HG03439 (cell line): ENCODE measurements around the gene MTUS2.
"Not testable (repeated sequence)": the region's sequence is repeated elsewhere in the genome, so short reads cannot be mapped to it uniquely, and the experiment has no call there.

Experiments used
- ATAC-seq: cut with Tn5 transposase; IDR thresholded peaks from one replicate; pipeline ENCODE4 v1.9.1; 2021; ENCODE audit warnings: mild to moderate bottlenecking, moderate library complexity; ENCODE audit not compliant: unreplicated experiment

MTUS2 gene

GRCh38 chr13:28955264-28955966 is 135.3 kb downstream of the MTUS2 start:
- no peak for ATAC-seq

DNA sequence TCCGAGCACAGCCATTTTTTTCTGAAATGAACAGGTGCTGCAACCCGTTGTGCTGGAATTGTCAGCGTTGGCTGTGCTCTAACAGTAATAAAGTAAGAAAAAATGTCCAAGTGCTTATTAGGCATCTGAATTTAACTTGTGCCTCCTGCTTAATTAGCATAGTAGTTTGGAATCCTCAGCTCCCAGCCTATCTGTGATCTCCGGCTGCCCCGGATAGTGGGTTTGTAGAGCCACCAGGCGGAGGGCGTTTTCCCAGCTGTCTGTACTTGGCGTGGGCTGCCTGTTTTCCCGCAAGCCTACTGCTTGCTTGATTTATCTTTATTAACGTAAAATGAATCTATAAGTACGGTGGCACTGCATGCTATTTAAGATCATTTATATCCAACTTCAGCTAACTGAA is 137.9 kb downstream of the MTUS2 start:
- no peak for ATAC-seq

- ATAC-seq, result no peak
Measured at GRCh38 chr13:28958441-28958840, 138.3 kb downstream of the MTUS2 start.

GRCh38 chr13:28964052-28964451 is 143.9 kb downstream of the MTUS2 start:
- no peak for ATAC-seq

DNA sequence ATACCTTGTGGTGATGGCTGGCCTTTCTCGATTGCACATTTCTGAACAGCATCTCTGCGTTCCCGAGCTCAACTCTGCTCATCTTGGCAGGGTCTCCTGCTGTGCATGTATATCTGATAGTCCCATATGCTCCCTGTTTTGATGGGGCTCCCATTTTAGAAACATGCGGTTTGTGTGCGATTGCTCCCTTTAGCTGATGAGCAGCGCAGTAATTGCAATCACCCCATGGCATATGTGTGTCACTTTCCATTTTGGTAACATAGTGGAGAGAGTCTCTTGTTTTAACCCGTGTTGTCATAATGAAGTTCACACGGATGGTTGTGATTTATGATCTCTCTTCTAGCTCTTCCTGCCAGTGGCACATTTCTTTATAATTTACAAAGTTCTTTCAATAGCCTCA is 144.7 kb downstream of the MTUS2 start:
- ATAC-seq, result no peak

GRCh38 chr13:28967029-28967915 is 147.1 kb downstream of the MTUS2 start:
- no peak for ATAC-seq

- ATAC-seq, result no peak
Measured at GRCh38 chr13:28976195-28976594, 156.1 kb downstream of the MTUS2 start.

- ATAC-seq, result no peak
Measured at GRCh38 chr13:28976636-28977035, 156.5 kb downstream of the MTUS2 start.

- ATAC-seq, result no peak
Measured at GRCh38 chr13:28978574-28978973, 158.4 kb downstream of the MTUS2 start.

DNA sequence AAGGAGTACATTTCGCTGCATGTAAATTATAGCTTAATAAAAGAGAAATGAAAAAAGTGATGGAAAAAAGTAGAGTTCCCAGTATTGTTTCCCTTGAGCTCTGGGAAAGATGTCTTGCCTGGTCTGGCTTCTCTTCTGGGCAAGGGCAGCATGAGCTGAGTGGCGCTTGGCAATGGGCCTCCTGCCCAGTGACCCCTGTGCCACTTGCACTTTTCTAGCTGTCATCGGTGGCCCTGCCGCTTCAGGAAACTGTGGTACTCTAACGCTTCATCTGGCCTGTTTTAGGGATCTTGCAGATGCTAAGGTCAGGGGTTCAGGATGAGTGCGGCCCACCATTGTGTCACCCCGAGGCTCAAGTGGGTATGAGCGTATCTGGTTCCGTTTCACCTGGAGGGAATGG is 161.4 kb downstream of the MTUS2 start:
- no peak for ATAC-seq

GRCh38 chr13:28983641-28984040 is 163.5 kb downstream of the MTUS2 start:
- ATAC-seq, result no peak

DNA sequence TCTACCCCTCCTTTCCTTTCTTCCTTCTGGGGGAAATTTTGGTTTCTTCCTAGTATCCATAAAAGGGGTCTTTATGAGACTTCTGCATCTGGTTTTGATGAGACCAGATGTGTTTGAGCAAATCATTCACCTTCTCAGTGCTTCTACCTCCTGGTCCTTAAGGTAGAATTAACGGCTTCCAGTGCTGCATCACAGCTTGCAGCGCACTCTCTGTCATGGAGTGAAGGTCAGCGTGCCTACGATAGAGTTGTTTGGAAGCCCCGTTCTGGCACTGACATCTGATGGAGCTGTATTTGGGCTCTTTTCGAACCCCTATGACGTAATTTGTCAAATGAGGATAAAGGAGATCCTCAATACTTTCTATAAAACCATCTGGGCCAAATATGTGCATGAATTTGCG is 164.2 kb downstream of the MTUS2 start:
- no peak for ATAC-seq

GRCh38 chr13:28984825-28985224 is 164.7 kb downstream of the MTUS2 start:
- no peak for ATAC-seq

GRCh38 chr13:28990378-28990777 is 170.2 kb downstream of the MTUS2 start:
- ATAC-seq, result not testable (repeated sequence)

DNA sequence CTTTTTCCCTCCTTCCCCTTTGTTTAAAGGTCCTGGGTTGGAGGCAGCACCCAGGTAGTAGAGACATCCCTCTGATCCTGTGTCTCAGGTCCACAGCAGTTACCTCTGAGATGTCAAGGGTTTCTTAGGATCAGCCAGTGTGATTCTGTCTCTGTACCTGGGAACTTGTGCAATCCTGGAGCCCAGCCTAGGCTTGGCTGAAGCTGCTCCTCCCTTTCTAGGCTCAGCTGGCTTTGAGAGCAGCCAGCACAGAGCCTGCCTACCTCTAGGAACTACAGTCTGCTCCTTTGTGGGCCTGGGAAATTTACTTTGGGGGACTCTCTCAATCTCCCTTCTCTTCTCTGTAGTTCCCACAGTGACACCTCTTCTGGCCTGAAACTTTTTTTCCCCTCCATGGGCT is 171.6 kb downstream of the MTUS2 start:
- ATAC-seq, result no peak

- no peak for ATAC-seq
Measured at GRCh38 chr13:29000826-29001225, 180.7 kb downstream of the MTUS2 start.

- no peak for ATAC-seq
Measured at GRCh38 chr13:29005035-29005762, 185.1 kb downstream of the MTUS2 start.

DNA sequence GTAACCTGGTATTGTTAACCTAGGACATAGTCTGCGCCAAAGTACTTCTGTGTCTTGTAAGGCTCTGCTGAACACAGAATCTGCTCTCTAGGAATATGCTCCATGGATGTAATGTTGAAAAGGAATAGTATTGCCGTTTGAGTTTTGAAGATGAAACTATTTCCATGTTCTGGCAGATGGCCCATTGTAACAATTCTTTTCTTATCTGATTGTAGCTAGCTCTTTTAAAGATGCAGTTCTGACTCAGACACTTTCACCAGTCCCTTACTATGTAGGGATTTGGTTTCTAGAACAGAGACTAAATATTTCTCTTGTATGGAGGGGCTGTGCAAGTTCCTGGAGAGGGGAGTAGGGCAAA is 185.6 kb downstream of the MTUS2 start:
- ATAC-seq, result no peak

- ATAC-seq, result no peak
Measured at GRCh38 chr13:29006359-29006850, 186.3 kb downstream of the MTUS2 start.

GRCh38 chr13:29008296-29008695 is 188.2 kb downstream of the MTUS2 start:
- no peak for ATAC-seq

DNA sequence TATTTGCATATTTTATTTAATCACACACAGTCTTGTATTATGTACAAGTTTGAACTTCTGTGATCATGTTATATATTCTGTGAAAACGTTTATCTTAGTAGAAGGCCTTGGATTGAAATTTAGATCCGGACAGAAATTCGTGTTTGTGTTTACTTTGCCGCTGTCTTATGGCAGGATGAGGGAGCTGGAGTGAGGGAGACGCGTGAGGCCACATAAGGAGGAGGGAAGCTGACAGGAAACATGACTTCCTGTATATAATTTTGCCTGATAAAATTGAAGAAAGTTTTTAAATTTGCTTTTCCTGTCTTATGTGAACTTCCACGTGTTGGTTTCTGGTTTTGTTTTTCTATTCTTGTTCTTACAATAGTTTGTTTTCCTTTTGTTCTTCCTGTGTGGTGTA is 200.2 kb downstream of the MTUS2 start:
- no peak for ATAC-seq
